Measurements from ENCODE around the gene GGA1. TPM values are rescaled to one million over a fixed set of nuclear protein-coding genes. Genes with fewer than 3 reads are reported as not detected.
A peak's percentile ranks its signal among the peaks of the same experiment; 100 is the strongest.

GGA1 gene
- total and polyA plus RNA-seq, 10 of the 15 experiments (the other 5 are each of a cell fraction or from before 2014, with no cell fraction given) = 1.4 to 79.4 (median 44.4) TPM

- TF ChIP-seq CBX3 (IDR thresholded peaks at IDR 0.05; ENCODE audit: borderline replicate concordance, low read depth) (no peak), CEBPZ (IDR thresholded peaks at IDR 0.05; ENCODE audit: low read depth, low read length) (no peak), PKNOX1 (IDR thresholded peaks at IDR 0.05) (peak; percentile 16; the same call in 1 of the 2 replicates), MXI1 (IDR thresholded peaks at IDR 0.05; ENCODE audit: low read depth, low read length) (peak; percentile 44; the same call in 1 of the 2 replicates), ATF7 (IDR thresholded peaks at IDR 0.05; ENCODE audit: low read depth) (peak; percentile 71; the same call in 1 of the 2 replicates), CREB1 (IDR thresholded peaks at IDR 0.05; ENCODE audit: low read depth) (peak; percentile 84), TCF12 (IDR thresholded peaks at IDR 0.05; ENCODE audit: low read depth, low read length) (peak; percentile 87), NR2C2 (IDR thresholded peaks at IDR 0.05; ENCODE audit: borderline replicate concordance, control insufficient read depth, insufficient read length, low read depth) (no peak), MAX (IDR thresholded peaks at IDR 0.05; ENCODE audit: low read depth, low read length) (peak; percentile 49; the same call in 1 of the 2 replicates), NR2F1 (conservative IDR thresholded peaks at IDR 0.05) (0 out of 2 replicates have a peak, but pooled peaks have one; percentile 28), POLR2AphosphoS5 (IDR thresholded peaks at IDR 0.05; ENCODE audit: low read length) (peak; percentile 61; the same call in 1 of the 2 replicates), HSF1 (IDR thresholded peaks at IDR 0.05; ENCODE audit: low read depth, low read length) (peak; percentile 95; the same call in 1 of the 2 replicates), PRDM15 (CRISPR knock-in tag; IDR thresholded peaks at IDR 0.05) (no peak), ZNF207 (IDR thresholded peaks at IDR 0.05; ENCODE audit: borderline replicate concordance) (no peak), HDGF (IDR thresholded peaks at IDR 0.05) (peak; percentile 69; the same call in 1 of the 2 replicates), PML (IDR thresholded peaks at IDR 0.05; ENCODE audit: low read length) (peak; percentile 48; the same call in 1 of the 2 replicates), DPF2 (IDR thresholded peaks at IDR 0.05) (peak; percentile 64), NFIC (IDR thresholded peaks at IDR 0.05; ENCODE audit: low read depth, low read length) (peak; percentile 27; the same call in 1 of the 2 replicates)
Observed at GRCh38 chr22:37676736-37677492, 68.3 kb downstream of the GGA1 start (continued).

Data from GM12878 (cell line).